PFSK-1 (cell line): Measurements from ENCODE around the gene PTGR3.

ENCODE experiments used
- FOXP2 ChIP-seq: optimal IDR thresholded peaks from 2 replicates; pipeline ENCODE3; 2011; ENCODE audit warnings: borderline replicate concordance, control low read depth, inconsistent platforms; ENCODE audit not compliant: insufficient read depth; ENCODE audit errors: extremely low read length, extremely low read depth
- POLR2AphosphoS5 ChIP-seq: IDR thresholded peaks from 2 replicates; pipeline ENCODE4 v1.6.1; 2012; ENCODE audit warnings: low read depth, mild to moderate bottlenecking, control low read depth, low read length, moderate library complexity
- SIN3A ChIP-seq: IDR thresholded peaks from 2 replicates; pipeline ENCODE4 v1.6.1; 2012; ENCODE audit warnings: mild to moderate bottlenecking, low read length, moderate library complexity, borderline replicate concordance; ENCODE audit not compliant: insufficient read depth
- TAF1 ChIP-seq: IDR thresholded peaks from 2 replicates; pipeline ENCODE4 v1.6.1; 2012; ENCODE audit warnings: low read length, control low read depth, borderline replicate concordance; ENCODE audit not compliant: insufficient read depth
- TF ChIP-seq, protein P1 (sequence below), 2 experiments: IDR thresholded peaks; 2 replicates each; pipeline versions ENCODE4 v1.6.1 to v1.8.0; 2011 to 2012; ENCODE audit warnings: low read depth in 2 of 2, low read length in 2 of 2, control low read depth in 1 of 2, inconsistent platforms in 1 of 2, mild to moderate bottlenecking in 1 of 2, moderate library complexity in 1 of 2; ENCODE audit not compliant: insufficient read depth in 1 of 2

PTGR3 gene

DNA sequence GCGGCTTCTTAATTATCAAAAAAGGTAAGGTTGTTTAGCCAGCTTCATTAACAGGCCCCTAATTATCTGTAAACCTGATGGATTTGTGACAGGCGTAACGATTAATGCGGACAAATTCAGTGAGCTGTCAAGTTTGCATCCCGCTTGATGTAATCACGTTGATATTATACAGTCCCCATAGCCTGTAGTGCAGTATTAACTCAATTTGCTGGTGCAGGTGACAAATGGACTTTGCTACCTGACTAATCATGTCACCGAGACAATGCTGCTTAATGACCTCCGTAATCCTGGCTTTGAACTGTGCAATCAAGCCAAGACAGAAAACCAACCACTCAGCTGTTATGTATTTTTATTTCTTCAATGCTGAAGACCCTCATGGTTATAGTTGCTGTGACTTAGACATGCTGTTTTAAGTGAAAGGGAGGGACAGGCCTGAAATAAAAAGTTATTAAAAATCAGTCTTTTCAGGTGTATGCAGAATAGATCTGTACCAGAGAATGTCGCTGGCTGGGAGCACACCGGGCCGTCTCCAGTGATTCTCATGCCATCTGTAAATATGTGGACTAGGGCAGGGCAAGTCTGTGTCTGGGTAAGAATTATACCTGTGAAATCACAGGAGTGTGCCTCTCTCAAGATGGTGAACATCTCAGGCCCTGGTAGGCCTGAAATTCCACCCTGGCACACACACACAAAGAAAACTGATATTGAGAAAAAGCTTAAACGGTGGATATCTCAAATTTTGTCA is 6.0 kb upstream of the PTGR3 start:
- TF ChIP-seq SIN3A (no peak), FOXP2 (no peak), TAF1 (no peak), POLR2AphosphoS5 (no peak)
- TF ChIP-seq, protein P1, sequence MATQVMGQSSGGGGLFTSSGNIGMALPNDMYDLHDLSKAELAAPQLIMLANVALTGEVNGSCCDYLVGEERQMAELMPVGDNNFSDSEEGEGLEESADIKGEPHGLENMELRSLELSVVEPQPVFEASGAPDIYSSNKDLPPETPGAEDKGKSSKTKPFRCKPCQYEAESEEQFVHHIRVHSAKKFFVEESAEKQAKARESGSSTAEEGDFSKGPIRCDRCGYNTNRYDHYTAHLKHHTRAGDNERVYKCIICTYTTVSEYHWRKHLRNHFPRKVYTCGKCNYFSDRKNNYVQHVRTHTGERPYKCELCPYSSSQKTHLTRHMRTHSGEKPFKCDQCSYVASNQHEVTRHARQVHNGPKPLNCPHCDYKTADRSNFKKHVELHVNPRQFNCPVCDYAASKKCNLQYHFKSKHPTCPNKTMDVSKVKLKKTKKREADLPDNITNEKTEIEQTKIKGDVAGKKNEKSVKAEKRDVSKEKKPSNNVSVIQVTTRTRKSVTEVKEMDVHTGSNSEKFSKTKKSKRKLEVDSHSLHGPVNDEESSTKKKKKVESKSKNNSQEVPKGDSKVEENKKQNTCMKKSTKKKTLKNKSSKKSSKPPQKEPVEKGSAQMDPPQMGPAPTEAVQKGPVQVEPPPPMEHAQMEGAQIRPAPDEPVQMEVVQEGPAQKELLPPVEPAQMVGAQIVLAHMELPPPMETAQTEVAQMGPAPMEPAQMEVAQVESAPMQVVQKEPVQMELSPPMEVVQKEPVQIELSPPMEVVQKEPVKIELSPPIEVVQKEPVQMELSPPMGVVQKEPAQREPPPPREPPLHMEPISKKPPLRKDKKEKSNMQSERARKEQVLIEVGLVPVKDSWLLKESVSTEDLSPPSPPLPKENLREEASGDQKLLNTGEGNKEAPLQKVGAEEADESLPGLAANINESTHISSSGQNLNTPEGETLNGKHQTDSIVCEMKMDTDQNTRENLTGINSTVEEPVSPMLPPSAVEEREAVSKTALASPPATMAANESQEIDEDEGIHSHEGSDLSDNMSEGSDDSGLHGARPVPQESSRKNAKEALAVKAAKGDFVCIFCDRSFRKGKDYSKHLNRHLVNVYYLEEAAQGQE (IDR thresholded peaks at IDR 0.05; ENCODE audit: insufficient read depth in 1 of 2, low read depth in 2 of 2, low read length in 2 of 2): no peak

DNA sequence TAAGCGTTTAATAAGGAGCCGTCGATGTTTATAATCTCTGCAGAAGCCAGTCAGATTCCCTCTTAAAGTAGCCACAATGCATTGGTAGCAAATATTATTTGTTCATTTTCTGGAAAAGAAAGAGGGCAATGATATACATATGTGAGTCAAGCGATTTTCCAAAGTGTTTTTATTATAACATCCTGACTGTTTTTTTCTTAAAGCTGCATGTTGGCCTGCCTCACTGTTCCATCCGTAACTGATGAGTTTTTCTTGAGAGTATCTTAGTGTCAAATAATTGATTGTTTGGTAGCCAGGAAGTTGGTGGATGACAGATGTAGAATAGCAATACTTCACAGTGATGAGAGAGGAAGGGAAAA is 5.4 kb upstream of the PTGR3 start:
- TF ChIP-seq, protein P1 (IDR thresholded peaks at IDR 0.05; ENCODE audit: insufficient read depth in 1 of 2, low read depth in 2 of 2, low read length in 2 of 2): no peak
- TF ChIP-seq TAF1 (no peak), SIN3A (no peak), FOXP2 (no peak), POLR2AphosphoS5 (no peak)

GRCh38 chr18:75213611-75214331 is 4.8 kb upstream of the PTGR3 start:
- no peak for TF ChIP-seq TAF1
- TF ChIP-seq, protein P1 (IDR thresholded peaks at IDR 0.05; ENCODE audit: insufficient read depth in 1 of 2, low read depth in 2 of 2, low read length in 2 of 2): no peak
- no peak for TF ChIP-seq FOXP2
- no peak for TF ChIP-seq POLR2AphosphoS5
- no peak for TF ChIP-seq SIN3A

- TF ChIP-seq FOXP2 (no peak), SIN3A (no peak), TAF1 (no peak), POLR2AphosphoS5 (no peak)
- TF ChIP-seq, protein P1 (IDR thresholded peaks at IDR 0.05; ENCODE audit: insufficient read depth in 1 of 2, low read depth in 2 of 2, low read length in 2 of 2): no peak
These were observed 3.8 kb upstream of the PTGR3 start for GRCh38 chr18:75212751-75213090.
